ENCODE results near the gene GLYR1.
A peak's percentile ranks its signal among the peaks of the same experiment; 100 is the strongest.

Gene GLYR1

GRCh38 chr16:4879049-4879448 is 32.0 kb upstream of the GLYR1 start:
- DNase-seq, result peak; percentile 66

GRCh38 chr16:4877380-4877685 is 30.2 kb upstream of the GLYR1 start:
- DNase-seq, result no peak

DNA sequence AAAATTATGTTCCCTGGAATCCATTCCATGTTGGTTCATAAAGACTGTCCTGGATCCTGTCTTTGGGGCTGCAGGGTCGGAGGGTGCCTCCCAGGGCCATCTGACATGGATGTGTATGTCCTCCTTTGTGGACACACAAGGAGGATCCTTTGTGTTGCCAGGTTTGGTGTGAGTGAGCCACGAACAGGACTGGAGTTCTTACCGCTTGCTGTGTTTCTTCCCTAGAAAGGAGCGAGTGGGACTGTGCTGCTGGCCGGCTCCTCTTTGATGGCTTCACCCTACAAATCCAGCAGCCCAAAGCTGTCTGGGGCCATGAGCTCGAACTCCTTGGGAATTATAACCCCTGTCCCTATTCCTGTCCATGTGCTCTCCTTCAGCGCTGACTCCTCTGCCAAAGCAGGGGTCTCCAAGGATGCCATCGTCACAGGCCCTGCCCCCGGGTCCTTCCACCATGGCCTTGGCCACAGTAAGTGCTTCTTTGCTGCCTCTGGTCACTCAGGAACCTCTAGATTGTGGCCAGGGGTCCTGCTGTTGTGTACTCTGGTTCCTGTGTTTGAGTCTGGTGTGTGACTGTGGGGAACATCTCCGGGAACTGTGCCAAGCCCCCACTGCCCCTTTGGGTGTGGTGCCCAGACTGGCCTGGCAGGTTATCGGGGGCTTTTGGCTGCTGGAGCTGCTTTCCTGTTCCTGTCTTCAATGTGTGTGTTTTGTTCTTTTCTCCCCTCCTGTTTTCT is 29.7 kb upstream of the GLYR1 start:
- no peak for DNase-seq

DNA sequence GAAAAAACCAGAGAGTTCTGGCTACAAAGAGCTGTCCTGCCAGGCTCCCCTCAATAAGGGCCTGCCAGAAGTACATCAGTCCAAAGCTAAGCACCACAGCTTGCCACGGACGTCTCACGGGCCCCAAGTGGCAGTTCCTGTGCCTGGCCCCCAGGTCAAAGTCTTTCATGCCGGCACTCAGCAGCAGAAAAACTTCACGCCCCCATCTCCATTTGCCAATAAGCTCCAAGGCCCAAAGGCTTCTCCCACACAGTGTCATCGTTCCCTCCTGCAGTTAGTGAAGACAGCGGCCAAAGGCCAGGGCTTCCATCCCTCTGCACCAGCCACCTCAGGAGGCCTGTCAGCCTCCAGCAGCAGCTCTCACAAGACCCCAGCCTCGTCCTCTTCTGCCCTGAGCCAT is 27.6 kb upstream of the GLYR1 start:
- DNase-seq, result no peak

DNA sequence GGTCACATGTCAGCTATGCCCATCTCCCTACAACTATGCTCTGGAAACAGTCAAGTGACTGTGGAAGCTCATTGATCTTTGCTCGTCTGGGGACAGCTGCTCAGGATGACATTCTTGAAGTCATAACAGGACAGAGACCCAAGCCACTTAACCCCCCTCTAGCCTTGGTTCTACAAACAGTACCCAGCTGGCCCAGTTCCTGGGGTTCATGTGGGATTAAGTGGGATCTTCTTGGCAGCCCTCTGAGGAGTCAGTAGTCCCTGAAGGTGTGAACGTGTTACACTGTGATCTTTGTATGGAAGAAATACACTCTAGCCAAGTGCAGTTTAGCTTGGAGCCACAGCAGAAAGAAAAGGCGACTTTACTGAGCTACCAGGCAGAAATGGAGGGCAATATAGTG is 26.0 kb upstream of the GLYR1 start:
- DNase-seq, result no peak

GRCh38 chr16:4871071-4871470 is 24.0 kb upstream of the GLYR1 start:
- no peak for DNase-seq

GRCh38 chr16:4870138-4870671 is 23.1 kb upstream of the GLYR1 start:
- no peak for DNase-seq

GRCh38 chr16:4869147-4869805 is 22.2 kb upstream of the GLYR1 start:
- no peak for DNase-seq

DNA sequence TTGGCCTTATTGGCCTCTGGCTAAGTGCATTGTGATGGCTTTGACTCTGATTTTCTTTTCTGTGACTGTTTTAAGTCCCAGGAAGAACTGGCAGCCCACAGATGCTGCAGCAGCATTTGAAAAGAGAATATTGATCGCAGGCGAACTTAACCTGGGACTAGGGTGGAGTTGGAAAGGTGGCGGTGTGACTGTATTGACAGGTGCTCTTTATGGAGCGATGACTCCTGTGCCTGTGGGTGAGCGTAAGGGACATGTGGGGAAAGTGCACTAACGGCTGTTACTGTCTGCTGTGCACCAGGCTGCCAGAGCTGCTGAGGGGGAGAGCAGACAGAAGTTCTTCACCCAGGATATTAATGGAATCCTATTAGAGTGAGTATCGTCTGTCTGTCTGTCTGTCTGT is 21.4 kb upstream of the GLYR1 start:
- DNase-seq, result no peak

- DNase-seq, result no peak
Measured at GRCh38 chr16:4868026-4868425, 20.9 kb upstream of the GLYR1 start.

DNA sequence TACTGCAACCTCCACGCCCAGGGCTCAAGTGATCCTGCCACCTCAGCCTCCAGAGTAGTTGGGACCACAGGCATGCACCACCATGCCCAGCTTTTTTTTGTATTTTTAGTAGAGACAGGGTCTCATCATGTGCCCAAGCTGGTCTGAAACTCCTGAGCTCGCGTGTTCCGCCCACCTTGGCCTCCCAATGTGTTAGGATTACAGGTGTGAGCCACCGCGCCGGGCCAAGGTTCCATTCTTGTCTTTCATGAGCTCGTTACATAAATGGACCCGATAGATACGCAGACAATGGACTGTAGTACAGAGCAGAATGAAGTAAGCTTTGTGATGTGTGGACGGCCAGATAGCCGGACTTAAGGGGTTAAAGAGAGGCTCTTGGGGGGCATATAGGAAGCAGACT is 19.5 kb upstream of the GLYR1 start:
- DNase-seq, result no peak

DNA sequence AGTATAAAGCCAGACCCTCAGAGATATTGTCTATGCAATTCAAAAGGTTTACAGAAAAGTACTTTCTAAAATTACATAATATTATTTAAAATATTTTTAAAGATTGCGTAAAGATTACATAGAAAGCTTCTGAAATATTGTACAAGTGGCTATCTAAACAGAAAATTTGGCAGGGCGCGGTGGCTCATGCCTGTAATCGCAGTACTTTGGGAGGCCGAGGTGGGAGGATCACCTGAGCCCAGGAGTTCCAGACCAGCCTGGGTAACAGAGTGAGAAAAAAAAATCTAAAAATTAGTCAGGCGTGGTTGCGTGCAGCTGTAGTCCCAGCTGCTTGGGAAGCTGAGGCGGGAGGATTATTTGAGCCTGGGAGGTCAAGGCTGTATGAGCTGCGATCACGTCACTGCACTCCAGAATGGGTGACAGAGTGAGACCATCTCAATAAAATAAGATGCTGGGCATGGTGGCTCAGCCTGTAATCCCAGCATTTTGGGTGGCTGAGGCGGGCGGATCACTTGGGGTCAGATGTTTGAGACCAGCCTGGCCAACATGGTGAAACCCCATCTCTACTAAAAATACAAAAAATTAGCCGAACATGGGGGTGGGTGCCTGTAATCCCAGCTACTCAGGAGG is 18.3 kb upstream of the GLYR1 start:
- DNase-seq, result no peak

GRCh38 chr16:4864728-4865127 is 17.6 kb upstream of the GLYR1 start:
- DNase-seq, result no peak

- no peak for DNase-seq
Measured at GRCh38 chr16:4862639-4863038, 15.6 kb upstream of the GLYR1 start.

GRCh38 chr16:4860727-4861342 is 13.7 kb upstream of the GLYR1 start:
- DNase-seq, result no peak

DNA sequence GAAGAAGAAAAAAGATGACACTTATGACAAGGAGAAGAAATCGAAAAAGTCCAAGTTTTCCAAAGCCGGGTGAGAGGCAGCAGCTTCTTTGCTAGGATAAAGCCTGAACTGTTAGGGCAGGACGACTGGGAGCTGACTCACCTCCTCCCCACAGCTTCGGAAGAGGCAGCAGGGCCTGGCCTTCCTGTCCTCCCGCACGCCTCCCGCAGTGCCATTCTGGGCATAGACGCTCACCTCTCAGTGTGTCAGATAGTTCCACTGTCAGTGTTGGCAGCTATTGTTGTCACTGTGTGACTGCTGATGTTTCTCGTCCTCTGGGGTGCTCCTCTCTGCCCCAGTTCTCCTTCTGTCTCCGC is 12.8 kb upstream of the GLYR1 start:
- DNase-seq, result no peak

- no peak for DNase-seq
Measured at GRCh38 chr16:4859190-4859899, 12.3 kb upstream of the GLYR1 start.

DNA sequence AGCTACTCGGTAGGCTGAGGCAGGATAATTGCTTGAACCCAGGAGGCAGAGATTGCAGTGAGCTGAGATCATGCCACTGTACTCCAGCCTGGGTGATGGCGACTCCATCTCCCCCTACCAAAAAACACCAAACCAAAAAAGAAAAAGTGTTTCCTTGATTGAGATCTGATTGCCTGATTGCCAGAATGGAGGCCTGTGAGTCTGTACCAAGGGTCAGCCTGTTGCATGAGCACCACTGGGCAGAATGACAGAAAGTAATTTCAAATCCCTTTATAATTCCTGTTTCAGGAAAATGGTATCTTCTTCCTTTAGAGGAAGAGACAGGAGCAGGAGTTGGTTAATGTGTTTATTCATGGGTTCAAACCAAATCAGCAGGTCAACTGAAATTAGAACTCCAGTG is 8.7 kb upstream of the GLYR1 start:
- DNase-seq, result no peak

DNA sequence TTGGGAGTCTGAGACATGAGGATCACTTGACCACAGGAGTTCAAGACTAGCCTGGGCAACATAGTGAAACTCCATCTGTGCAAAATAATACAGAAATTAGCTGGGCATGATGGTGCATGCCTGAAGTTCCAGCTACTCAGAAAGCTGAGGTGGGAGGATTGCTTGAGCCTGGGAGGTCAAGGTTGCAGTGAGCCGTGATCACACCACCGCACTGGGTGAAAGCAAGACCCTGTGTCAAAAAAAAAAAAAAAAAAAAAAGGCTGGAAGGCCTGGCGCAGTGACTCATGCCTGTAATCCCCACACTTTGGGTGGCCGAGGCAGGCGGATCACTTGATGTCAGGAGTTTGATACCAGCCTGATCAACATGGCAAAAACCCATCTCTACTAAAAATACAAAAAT is 8.3 kb upstream of the GLYR1 start:
- DNase-seq, result no peak

GRCh38 chr16:4852221-4852872 is 5.3 kb upstream of the GLYR1 start:
- DNase-seq, result peak; percentile 50

- peak; percentile 8 for DNase-seq
Measured at GRCh38 chr16:4850211-4850610, 3.1 kb upstream of the GLYR1 start.

- peak; percentile 57 for DNase-seq
Measured at GRCh38 chr16:4847774-4848587, 893 bp upstream of the GLYR1 start.

All from HCEC 1CT (cell line).